ENCODE data around the gene IGSF8.

DNA sequence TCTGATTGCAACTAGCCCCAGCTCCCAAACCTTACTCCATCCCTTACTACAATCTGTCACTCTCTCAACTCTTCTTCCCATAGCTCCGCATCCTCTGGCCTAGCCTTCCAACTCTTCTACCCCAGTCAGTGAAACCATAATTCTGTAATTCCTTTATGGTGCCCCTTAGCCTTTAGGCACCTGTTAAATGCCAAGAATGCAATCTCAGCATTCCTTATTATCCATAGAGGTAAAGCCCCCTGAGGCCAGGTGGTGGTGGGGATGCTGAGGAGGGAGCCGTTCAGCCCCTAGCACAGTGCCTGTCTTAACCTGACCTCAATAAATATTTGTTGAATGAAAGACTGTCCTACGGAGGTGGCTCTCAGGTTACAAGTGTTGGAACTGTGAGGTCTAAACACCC is 31.1 kb upstream of the IGSF8 start:
- TF ChIP-seq, protein P1, sequence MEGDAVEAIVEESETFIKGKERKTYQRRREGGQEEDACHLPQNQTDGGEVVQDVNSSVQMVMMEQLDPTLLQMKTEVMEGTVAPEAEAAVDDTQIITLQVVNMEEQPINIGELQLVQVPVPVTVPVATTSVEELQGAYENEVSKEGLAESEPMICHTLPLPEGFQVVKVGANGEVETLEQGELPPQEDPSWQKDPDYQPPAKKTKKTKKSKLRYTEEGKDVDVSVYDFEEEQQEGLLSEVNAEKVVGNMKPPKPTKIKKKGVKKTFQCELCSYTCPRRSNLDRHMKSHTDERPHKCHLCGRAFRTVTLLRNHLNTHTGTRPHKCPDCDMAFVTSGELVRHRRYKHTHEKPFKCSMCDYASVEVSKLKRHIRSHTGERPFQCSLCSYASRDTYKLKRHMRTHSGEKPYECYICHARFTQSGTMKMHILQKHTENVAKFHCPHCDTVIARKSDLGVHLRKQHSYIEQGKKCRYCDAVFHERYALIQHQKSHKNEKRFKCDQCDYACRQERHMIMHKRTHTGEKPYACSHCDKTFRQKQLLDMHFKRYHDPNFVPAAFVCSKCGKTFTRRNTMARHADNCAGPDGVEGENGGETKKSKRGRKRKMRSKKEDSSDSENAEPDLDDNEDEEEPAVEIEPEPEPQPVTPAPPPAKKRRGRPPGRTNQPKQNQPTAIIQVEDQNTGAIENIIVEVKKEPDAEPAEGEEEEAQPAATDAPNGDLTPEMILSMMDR (IDR thresholded peaks at IDR 0.05 in 8 of 11, conservative IDR thresholded peaks at IDR 0.05 in 3 of 11) = no peak
- no peak for TF ChIP-seq POLR2A (IDR thresholded peaks at IDR 0.05)
- no peak for TF ChIP-seq POLR2AphosphoS5 (IDR thresholded peaks at IDR 0.05)

Data from spleen (tissue), 7 donors.